Measurements from ENCODE around the gene IL9. TPM values are rescaled to one million over a fixed set of nuclear protein-coding genes. Genes with fewer than 3 reads are reported as not detected.

Gene IL9
- total RNA-seq, 1 donor from 2014 or later: not detected

DNA sequence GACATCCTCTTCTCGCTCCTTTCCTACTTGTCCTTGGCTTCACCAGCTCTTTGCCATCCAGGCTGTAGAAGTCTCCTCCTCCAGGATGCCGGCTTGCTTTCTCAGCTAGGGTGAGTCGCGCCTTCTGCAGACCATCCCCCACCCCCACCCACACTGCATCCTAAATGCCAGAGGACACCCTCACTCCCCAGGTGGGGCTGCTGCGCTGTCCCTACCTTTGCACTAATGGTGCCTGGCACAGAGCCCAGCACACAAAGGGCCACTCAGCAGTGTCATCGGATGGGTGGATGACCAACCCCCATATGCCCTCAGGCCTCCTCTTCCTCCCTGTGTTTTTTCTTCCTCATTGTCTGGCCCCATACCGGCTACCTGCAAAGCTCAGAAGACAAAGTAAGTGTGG, 14.8 kb downstream of the IL9 start:
- intact Hi-C loops (cut with DNase I): no loop called here
- no peak for ATAC-seq
- no peak overlapping the region for H3K4me3 ChIP-seq

DNA sequence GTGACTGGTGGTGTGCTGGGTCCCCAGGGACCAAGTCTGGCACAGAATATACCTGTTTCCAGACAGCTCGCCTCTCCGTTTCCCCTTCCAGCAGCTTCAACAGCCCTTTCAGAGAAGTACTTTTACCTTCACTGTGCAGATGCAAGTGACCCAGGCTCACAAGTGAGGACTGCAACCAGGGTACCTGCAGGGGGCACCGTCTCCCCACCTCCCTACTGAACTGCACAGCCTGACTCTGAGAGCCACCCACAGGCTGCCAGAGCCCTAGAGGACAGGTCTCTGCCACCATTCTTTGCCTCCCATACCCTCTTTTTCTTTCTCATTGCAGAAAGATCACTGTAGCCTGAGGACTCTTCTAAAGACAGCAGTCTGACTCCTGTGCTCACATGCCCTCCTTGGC, 15.4 kb downstream of the IL9 start:
- Histone ChIP-seq H3K36me3 (no peaks in the 10 kb centered on the region), H3K4me3 (no peak overlapping the region), H3K27me3 (ENCODE audit: low read depth) (no peaks in the 10 kb centered on the region), H3K4me1 (no peaks in the 10 kb centered on the region), H3K9me3 (no peaks in the 10 kb centered on the region), H3K27ac (no peak overlapping the region)
- ATAC-seq: no peak
- no peak for DNase-seq
- no peak for TF ChIP-seq CTCF (IDR thresholded peaks at IDR 0.05)
- intact Hi-C loops (cut with DNase I): no loop called here

More for the DNA sequence above, 14.8 kb downstream of the IL9 start:
- no peaks in the 10 kb centered on the region for H3K36me3 ChIP-seq
- peaks cover 5% of the 10 kb centered on the region for H3K27me3 ChIP-seq (ENCODE audit: low read depth)
- H3K4me1 ChIP-seq: no peaks in the 10 kb centered on the region
- no peak for TF ChIP-seq CTCF (IDR thresholded peaks at IDR 0.05)
- no peaks in the 10 kb centered on the region for H3K9me3 ChIP-seq
- no peak overlapping the region for H3K27ac ChIP-seq
- no peak for DNase-seq

- TF ChIP-seq CTCF (IDR thresholded peaks at IDR 0.05): no peak
- Histone ChIP-seq H3K4me3 (no peak overlapping the region), H3K27me3 (ENCODE audit: low read depth) (no peaks in the 10 kb centered on the region), H3K4me1 (no peaks in the 10 kb centered on the region), H3K36me3 (no peaks in the 10 kb centered on the region), H3K27ac (no peak overlapping the region), H3K9me3 (no peaks in the 10 kb centered on the region)
- ATAC-seq: no peak
- intact Hi-C loops (cut with DNase I): no loop called here
- DNase-seq: no peak
Observed at GRCh38 chr5:135879591-135879990, 16.1 kb downstream of the IL9 start.

DNA sequence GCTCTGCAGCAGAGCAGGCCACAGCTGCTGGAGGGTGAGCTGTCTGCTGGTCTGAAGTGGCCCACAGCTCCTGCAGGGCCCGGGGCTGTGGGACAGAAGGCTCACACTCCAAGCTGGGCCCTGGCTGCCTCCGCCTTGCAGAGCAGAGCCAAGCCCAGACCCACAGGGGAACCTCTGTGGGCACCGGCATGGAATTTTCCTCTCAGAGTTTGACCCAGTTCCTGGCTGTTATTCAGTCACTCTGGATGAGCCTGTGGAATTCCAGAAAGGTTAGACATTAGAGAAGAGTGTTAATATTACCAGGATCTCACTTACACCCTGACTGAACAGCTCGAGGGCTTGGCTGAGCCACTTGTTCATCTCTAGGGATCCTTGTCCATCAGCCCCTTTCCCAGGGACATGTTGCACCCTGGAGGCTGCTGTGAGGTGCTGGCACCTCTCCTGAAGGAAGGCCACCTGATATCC, 17.5 kb downstream of the IL9 start:
- no peak overlapping the region for H3K4me3 ChIP-seq
- no peaks in the 10 kb centered on the region for H3K9me3 ChIP-seq
- H3K36me3 ChIP-seq: no peaks in the 10 kb centered on the region
- no peak for TF ChIP-seq CTCF (IDR thresholded peaks at IDR 0.05)
- H3K27ac ChIP-seq: no peak overlapping the region
- no peaks in the 10 kb centered on the region for H3K4me1 ChIP-seq
- DNase-seq (no peak), ATAC-seq (no peak)
- no peaks in the 10 kb centered on the region for H3K27me3 ChIP-seq (ENCODE audit: low read depth)
- intact Hi-C loops (cut with DNase I): no loop called here

DNA sequence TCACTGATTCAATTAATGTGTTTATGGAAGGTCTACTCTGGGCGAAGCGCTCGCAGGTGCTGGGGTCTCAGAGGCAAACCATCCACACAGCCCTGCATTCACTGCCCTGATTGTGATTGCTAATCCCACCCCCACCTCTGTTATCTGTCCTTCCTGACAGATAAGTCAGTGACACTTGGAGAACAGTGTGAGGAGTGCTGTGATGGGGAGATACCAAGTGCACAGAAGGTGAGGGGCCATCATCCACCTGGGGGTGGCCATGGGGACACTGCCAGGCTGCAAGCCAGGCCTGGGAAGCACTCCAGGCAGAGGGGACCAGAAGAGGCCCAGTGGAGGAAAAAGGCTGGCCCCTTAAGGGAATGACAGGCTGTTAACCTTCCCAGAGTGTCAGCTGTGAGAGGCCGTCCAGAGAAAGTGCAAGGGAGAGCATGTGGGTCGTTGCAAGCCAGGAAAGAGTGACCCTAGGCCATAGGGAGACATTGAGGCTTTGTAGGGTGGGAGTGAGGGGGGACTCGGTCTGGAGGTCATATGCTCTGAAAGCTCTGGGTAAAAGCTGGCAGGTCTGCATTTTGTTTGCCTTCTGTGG, 18.0 kb downstream of the IL9 start:
- no peak for DNase-seq
- intact Hi-C loops (cut with DNase I): no loop called here

More for the DNA sequence above, 18.0 kb downstream of the IL9 start:
- no peak for TF ChIP-seq CTCF (IDR thresholded peaks at IDR 0.05)
- Histone ChIP-seq H3K4me3 (no peak overlapping the region), H3K36me3 (no peaks in the 10 kb centered on the region), H3K27ac (no peak overlapping the region), H3K4me1 (no peaks in the 10 kb centered on the region), H3K27me3 (ENCODE audit: low read depth) (no peaks in the 10 kb centered on the region), H3K9me3 (no peaks in the 10 kb centered on the region)
- no peak for ATAC-seq
